ENCODE results near the gene CRTAC1.

The CRTAC1 gene

GRCh38 chr10:97944772-97945171, 85.6 kb downstream of the CRTAC1 start:
- no peak for TF ChIP-seq CTCF (IDR thresholded peaks at IDR 0.05; ENCODE audit: low read depth, low read length, missing control alignments)
- H3K4me3 ChIP-seq (replicated peaks; ENCODE audit: low read depth, low read length): no peak overlapping the region
- DNase-seq (ENCODE audit: extremely low read depth, low read depth): no peak

GRCh38 chr10:97943294-97943693, 87.1 kb downstream of the CRTAC1 start:
- DNase-seq (ENCODE audit: extremely low read depth, low read depth): no peak
- no peak overlapping the region for H3K4me3 ChIP-seq (replicated peaks; ENCODE audit: low read depth, low read length)
- no peak for TF ChIP-seq CTCF (IDR thresholded peaks at IDR 0.05; ENCODE audit: low read depth, low read length, missing control alignments)

- no peak for DNase-seq (ENCODE audit: extremely low read depth, low read depth)
- TF ChIP-seq CTCF (IDR thresholded peaks at IDR 0.05; ENCODE audit: low read depth, low read length, missing control alignments): no peak
- no peak overlapping the region for H3K4me3 ChIP-seq (replicated peaks; ENCODE audit: low read depth, low read length)
These were observed 89.9 kb downstream of the CRTAC1 start for GRCh38 chr10:97940534-97940933.

- DNase-seq (ENCODE audit: extremely low read depth, low read depth): no peak
- no peak overlapping the region for H3K4me3 ChIP-seq (replicated peaks; ENCODE audit: low read depth, low read length)
- no peak for TF ChIP-seq CTCF (IDR thresholded peaks at IDR 0.05; ENCODE audit: low read depth, low read length, missing control alignments)
These were observed 90.9 kb downstream of the CRTAC1 start for GRCh38 chr10:97939446-97939990.

GRCh38 chr10:97937928-97938327, 92.5 kb downstream of the CRTAC1 start:
- H3K4me3 ChIP-seq (replicated peaks; ENCODE audit: low read depth, low read length): no peak overlapping the region
- no peak for DNase-seq (ENCODE audit: extremely low read depth, low read depth)
- TF ChIP-seq CTCF (IDR thresholded peaks at IDR 0.05; ENCODE audit: low read depth, low read length, missing control alignments): no peak

- TF ChIP-seq CTCF (IDR thresholded peaks at IDR 0.05; ENCODE audit: low read depth, low read length, missing control alignments): no peak
- DNase-seq (ENCODE audit: extremely low read depth, low read depth): no peak
- H3K4me3 ChIP-seq (replicated peaks; ENCODE audit: low read depth, low read length): no peak overlapping the region
These were observed 93.4 kb downstream of the CRTAC1 start for GRCh38 chr10:97937054-97937453.

GRCh38 chr10:97936126-97936525, 94.3 kb downstream of the CRTAC1 start:
- no peak overlapping the region for H3K4me3 ChIP-seq (replicated peaks; ENCODE audit: low read depth, low read length)
- TF ChIP-seq CTCF (IDR thresholded peaks at IDR 0.05; ENCODE audit: low read depth, low read length, missing control alignments): no peak
- DNase-seq (ENCODE audit: extremely low read depth, low read depth): no peak

All from HFF-Myc (cell line).